LNCAP (cell line): Measurements from ENCODE around the gene MGRN1.

Source experiments
- CTCF ChIP-seq: fragments of 450-650 bp; IDR thresholded peaks from 2 replicates; pipeline ENCODE4 v1.5.1; 2017; ENCODE audit warnings: mild to moderate bottlenecking

Gene MGRN1

GRCh38 chr16:4676831-4677230, 52.2 kb downstream of the MGRN1 start:
- TF ChIP-seq CTCF = no peak

DNA sequence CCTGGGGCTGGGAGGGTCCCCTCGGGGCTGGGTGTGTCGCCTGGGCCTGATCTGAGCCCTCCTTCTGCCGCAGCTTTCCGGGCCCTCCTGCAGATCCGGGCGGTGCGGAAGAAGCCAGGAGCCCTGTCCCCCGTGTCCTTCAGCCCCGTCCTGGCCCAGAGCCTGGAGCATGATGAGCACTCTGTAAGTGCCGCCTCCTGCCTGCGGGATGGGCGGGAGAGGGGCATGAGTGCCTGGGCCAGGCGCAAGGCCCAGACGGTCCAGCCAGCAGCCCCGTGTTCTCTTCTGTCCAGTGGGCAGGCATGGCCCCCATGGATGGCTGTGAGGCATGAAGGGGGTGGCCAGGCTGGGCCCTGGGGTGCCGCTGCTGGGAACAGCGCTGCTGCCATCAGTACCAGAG, 52.8 kb downstream of the MGRN1 start:
- TF ChIP-seq CTCF = no peak

- TF ChIP-seq CTCF = no peak
Measured at GRCh38 chr16:4677994-4678393, 53.4 kb downstream of the MGRN1 start.

DNA sequence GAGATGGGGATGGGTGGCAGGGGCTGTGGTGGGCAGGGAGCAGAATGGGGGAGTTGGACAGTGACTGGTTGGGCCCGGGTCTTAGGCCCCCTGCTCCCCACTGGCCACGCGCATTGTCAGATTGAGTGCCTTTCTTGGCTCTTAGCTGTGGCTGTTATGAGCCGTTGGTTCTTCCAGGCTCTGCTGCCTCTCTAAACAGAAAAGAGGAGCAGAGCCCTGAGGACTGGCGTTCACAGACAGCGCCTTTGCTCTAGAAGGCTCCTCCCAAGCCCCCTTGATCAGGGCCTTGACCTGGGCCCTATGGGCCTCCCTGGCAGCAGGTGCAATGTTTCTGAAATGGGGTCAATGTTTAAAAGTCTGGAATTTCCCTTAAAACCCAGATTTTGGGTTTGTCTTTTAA, 54.0 kb downstream of the MGRN1 start:
- no peak for TF ChIP-seq CTCF

DNA sequence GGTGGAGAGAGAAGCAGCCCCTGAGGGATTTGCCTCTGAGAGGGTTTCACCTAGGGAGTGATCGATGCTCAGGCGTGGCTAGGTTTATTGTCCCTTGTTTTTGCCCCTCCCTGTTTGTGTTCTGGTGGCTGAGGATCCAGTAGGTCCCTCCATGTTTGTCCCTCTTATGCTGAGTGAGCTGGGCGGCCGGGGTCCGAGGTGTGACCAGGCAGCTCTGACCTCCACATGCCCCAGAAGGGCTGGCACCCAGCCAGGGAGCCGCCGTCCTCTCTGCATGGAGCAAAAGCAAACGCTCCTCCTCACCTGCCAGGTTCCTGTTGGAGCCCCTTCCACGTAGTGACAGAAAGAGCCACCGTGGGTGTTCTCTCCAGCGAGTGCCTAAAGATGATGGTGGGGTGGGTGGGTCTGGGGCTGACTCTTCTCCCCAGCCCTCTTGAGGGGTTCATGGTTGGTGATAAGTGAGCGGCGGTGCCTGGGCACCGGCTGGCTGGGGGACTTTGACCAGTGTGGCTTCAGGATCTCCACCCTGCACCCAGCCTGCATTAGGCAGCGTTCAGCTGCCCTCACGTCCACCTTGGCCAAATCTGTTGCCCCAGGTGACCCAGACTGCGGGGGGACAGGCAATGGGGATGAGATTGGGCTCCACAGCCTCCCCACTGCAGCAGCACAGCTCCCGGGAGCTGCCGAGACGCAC, 54.7 kb downstream of the MGRN1 start:
- TF ChIP-seq CTCF = no peak

- TF ChIP-seq CTCF = no peak
Measured at GRCh38 chr16:4679850-4680636, 55.4 kb downstream of the MGRN1 start.

GRCh38 chr16:4680673-4681470, 56.2 kb downstream of the MGRN1 start:
- TF ChIP-seq CTCF = no peak
